Measurements from ENCODE around the gene NDUFA8.

Gene NDUFA8

DNA sequence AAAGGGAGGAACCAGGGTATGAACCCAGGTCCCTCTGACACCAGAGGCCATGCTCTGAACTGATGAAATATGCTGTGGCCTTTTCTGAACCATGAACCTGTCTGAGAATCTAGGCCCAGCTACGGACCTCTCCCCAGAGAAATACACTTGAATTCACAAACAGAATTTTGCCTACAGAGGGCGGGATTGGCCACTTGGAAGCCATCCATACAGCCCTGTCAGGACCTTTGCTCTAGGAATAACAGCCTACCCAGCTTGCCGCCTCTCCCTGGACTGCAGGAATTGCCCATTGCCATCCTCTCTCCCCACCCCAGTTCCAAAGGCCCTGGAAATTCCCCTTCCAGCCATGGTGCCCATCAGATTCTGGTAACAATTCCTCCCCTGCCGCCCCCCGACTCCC is 26.7 kb upstream of the NDUFA8 start:
- no peak for DNase-seq (ENCODE audit: low read depth in 1 of 2, low spot score in 1 of 2)

DNA sequence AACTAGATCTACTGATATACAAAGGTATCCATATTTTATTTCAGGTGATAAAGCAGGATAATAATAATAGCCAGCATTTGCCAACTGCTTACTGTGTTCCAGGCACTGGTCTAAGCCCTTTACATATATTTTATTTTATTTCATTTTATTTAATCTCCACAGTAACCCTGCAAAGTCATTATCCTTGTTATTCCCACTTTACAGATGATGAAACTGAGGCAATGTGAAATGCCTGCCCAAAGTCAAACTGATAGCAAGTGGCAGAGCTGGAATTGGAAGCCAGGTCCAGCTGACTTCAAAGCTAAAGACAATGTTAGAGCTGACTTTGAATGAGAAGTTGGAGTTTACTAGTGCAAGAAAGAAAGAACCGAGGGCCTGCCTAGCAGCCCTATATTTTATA is 25.0 kb upstream of the NDUFA8 start:
- no peak for DNase-seq (ENCODE audit: low read depth in 1 of 2, low spot score in 1 of 2)

- no peak for DNase-seq (ENCODE audit: low read depth in 1 of 2, low spot score in 1 of 2)
Observed at GRCh38 chr9:122183501-122183900, 23.9 kb upstream of the NDUFA8 start.

DNA sequence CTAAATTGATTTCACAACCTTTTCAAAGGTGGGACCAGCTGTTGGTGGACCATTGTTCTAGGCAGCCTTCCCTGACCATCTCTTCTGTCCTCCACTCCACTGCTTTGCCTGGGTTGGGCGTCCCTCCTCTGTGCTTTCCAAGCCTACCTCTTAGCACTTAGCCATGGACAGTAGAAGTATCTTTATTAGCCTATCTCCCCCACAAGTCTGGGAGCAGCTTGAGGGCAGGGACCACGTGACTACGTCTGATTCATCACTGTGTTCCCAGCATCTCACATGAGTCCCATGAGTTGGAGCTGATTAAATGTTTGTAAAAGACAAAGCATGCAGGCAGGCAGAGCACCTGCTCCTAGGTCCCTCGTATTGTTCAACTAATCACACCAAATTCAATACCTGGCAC is 21.1 kb upstream of the NDUFA8 start:
- no peak for DNase-seq (ENCODE audit: low read depth in 1 of 2, low spot score in 1 of 2)

DNA sequence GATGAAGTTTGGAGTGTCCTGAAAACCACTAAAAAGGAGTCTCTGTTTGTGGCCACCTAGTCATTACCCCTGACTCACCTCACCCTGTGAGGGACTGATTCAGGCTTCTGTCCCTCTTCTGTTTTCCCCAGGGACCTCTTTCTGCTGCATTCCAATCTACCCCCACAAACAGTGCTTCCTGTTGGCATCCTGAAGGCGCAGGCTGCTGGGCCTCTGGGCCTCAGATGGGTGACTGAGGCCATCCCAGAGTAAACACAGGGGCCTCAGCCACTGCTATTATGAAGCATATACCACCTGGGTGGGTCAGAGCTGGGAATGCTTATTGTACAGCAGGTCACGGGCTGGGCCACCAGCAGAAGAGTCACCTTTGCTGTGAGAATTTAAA is 20.1 kb upstream of the NDUFA8 start:
- DNase-seq (ENCODE audit: low read depth in 1 of 2, low spot score in 1 of 2) = no peak

DNA sequence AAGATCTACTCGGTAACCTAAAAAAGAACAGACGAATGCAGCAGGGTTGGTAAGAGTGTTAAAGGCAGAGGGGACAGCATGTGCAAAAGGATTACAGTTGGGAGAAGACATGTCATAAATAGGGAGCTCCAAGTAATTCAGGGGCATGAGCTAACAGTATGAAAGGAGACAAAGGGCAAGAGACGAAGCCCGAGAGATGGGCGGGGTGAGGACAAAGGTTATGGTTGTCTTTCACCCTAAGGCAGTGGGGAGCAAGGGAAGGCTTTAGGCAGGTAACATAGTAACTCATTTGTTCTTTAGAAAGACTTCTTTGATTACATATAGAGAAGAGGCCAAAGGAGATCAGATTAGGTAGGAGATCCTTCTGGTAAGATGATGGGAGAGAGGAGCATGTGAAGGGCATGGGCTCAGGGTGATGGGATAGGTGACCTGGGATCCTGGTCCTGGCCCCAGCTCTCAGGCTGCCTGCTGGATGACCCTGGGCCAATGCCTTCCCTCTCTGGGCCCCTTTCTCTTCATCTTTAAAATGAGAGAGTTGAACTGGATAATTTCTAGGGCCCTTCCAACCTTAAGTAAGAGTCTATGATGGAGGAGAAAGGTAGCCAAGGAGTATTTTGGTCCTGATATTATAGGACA is 19.6 kb upstream of the NDUFA8 start:
- no peak for DNase-seq (ENCODE audit: low read depth in 1 of 2, low spot score in 1 of 2)

GRCh38 chr9:122176916-122177315 is 17.3 kb upstream of the NDUFA8 start:
- DNase-seq (ENCODE audit: low read depth in 1 of 2, low spot score in 1 of 2) = no peak

GRCh38 chr9:122173670-122174069 is 14.1 kb upstream of the NDUFA8 start:
- no peak for DNase-seq (ENCODE audit: low read depth in 1 of 2, low spot score in 1 of 2)

DNA sequence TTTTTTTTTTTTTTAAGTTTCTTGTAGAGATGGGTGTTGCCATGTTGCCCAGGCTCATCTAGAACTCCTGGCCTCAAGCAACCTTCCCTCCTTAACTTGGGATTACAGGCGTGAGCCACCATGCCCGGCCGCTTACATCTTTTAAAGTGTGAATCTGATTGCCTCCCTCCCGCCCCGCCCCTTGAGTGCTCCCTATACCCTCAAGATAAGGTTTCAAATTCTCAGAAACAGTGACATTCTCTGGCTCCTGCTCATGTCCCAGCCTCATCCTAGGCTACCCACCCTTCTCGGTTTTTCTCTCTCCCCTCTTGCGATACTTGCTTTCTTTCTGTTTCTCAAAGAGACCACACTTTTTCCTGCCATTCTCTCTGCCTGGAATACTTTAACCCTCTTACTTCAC is 12.6 kb upstream of the NDUFA8 start:
- no peak for DNase-seq (ENCODE audit: low read depth in 1 of 2, low spot score in 1 of 2)

- no peak for DNase-seq (ENCODE audit: low read depth in 1 of 2, low spot score in 1 of 2)
Observed at GRCh38 chr9:122168356-122168755, 8.8 kb upstream of the NDUFA8 start.

DNA sequence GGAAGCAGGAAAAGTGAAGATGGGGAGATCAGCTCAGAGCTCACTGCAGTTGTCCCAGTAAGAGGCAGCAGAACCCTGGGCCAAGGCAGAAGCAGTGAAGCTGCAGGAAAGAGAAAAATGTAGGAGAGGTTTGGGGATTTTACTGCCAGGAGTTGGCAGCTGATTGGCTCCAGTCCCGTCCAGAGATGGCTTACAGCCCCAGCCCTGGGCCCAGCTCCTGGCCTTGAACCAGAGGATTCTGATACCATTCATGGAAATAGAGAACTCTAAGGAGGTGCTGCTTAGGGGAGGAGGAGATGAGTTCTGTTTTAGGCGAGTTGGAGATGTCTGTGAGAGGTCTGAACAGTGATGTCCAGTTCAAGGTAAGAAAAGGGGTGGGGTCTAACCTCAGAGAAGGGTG is 4.7 kb upstream of the NDUFA8 start:
- DNase-seq (ENCODE audit: low read depth in 1 of 2, low spot score in 1 of 2) = no peak

DNA sequence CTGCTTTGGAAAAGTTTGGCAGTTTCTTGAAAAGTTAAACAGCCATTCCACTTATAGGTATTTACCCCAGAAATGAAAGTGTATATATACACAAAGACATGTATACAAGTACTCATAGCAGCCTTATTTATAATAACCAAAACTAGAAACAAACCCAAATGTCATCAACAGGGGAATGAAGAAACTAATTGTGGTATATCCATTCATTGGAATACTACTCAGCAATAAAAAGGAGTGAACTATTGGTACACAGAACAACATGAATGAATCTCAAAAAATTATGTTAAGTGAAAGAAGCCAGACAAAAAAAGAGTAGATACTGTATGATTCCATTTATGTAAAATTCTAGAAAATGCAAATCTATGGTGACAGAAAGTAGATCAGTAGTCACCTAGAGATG is 2.8 kb upstream of the NDUFA8 start:
- DNase-seq (ENCODE audit: low read depth in 1 of 2, low spot score in 1 of 2) = no peak

DNA sequence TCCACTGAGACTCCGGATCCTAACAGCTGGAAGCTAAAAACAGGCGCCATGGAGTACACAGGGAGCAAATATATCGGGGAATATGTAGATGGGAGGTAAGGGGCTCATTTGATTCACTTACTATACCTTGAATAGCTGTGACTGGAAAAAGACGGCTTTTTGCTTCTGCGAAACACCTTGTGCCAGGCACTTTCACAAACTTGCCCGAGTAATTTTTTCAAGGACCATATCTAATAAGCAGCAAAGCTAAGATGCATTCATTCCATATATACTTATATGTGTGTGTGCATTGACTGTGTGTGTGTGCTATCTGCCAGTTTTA is 307 bp upstream of the NDUFA8 start:
- no peak for DNase-seq (ENCODE audit: low read depth in 1 of 2, low spot score in 1 of 2)

DNA sequence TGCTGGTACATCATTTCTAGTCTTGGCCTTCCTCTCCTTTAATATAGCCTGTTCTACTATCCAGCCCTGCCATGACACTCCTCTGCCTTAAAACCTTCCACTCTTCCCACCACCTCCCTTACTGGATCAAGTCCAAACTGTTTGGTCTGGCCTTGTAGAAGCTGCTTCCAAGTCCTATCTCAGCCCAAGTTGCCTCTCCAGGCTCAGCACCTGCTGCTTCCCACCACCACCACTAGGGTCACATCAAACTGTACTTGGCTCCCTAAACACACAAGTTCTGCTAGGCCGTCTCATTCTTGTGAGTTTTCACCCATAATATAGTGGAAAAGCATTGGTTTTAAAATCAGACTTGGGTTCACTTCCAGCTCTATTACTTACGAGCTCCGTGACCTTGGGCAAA is 1.4 kb downstream of the NDUFA8 start:
- peak in 1 of 2 donors; percentile 11 for DNase-seq (ENCODE audit: low read depth in 1 of 2, low spot score in 1 of 2)

GRCh38 chr9:122155796-122156195 is 3.8 kb downstream of the NDUFA8 start:
- DNase-seq (ENCODE audit: low read depth in 1 of 2, low spot score in 1 of 2) = no peak

DNA sequence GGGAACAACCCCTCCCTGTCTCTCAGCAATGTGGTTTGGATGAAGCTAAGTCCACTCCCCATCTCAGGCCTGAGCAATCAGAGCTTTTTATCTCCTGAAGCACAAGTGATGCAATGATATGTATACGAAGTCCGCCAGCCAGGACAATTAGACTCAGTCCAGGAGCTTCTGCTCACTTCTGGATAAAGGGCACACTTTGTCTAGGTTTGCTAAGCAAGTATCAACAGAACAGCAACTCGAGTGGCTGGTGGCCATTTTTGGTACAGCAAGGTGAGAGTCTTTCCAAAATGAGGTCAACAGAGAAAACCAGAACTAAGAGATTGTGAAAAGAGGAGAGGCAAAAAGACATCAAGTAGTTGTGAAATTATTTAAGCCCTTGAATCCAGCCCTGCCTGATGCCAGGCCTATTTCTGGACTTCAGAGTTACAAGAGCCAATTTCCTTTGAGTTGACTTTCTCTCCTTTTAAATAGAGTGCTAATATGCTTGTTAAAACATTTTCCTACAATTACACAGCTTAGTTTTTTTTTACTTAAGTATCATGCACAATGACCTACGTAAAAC is 8.2 kb downstream of the NDUFA8 start:
- DNase-seq (ENCODE audit: low read depth in 1 of 2, low spot score in 1 of 2) = no peak

DNA sequence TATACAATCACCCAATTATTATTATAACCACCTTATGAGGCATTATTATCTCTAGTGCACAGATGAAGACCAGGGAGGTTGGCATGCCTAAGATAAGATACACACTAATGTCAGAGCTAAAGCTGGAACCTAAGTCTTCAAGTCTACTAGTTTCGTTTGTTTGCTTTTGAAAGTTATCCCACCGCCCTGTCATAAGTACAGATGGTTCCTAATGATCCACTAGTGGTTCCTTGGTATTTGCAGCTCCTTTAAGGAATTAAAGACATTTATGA is 14.1 kb downstream of the NDUFA8 start:
- no peak for DNase-seq (ENCODE audit: low read depth in 1 of 2, low spot score in 1 of 2)

- no peak for DNase-seq (ENCODE audit: low read depth in 1 of 2, low spot score in 1 of 2)
Observed at GRCh38 chr9:122144836-122145591, 14.6 kb downstream of the NDUFA8 start.

DNA sequence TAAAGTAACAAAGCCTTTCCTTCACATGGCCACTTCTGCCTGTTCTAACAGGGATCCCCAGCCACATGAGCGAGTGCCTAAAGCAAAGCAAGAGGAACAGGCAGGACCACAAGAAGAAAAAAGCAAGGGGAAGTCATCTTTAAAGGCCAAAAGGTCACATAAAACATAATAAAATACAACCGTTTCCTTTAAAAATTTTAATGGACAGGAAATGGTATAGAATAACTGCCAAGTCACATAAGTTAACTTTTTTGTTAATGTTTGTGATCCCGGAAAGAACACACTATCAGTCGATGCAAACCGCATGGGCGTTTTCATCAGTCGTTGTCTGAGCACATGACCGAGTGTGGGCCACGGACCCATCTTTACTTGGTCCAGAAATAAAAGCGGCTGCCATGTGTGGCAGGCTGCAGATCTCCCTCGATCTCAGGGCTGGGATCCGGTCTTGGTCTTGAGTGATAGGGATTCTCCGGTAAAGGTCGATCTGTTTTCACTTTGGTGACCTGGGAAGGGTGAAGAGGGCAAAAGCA is 15.6 kb downstream of the NDUFA8 start:
- no peak for DNase-seq (ENCODE audit: low read depth in 1 of 2, low spot score in 1 of 2)

DNA sequence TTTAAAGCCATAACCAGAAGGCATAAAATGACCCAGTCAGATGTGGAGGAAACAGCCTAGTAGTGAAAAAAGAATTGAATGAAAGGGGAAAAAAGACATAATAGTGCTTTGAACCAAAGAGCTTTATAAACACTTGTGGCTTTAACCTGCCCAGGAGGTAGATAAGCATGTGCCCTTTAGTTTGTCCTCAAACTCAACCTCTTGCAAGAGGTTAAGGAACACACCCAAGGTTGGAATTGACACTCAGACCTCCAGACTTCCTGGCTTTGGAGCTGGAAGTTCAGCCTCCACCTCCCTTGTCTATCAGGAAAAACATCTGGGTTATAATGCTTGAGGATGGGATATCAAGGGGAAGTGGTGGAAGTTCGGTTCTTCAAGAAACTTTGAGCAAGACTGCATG is 16.3 kb downstream of the NDUFA8 start:
- no peak for DNase-seq (ENCODE audit: low read depth in 1 of 2, low spot score in 1 of 2)

DNA sequence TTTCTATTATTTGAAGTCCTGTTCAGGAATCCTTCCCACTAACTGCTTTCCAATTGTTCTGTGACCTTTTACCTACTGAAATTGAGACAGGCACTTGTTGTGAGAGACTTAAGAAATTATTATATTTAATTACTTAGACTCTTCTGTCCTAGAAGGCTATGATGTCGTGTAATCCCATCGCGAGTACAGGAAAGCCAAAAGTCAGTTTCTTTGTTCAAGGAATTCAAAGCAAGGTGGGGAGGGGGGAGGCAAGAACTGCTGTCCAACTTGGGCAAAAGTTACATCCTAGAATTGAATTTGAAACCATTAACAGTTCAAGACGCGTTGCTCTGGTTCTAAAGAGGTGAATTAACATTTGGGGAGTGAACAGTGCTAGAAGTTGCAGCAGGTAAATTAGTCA is 17.9 kb downstream of the NDUFA8 start:
- DNase-seq (ENCODE audit: low read depth in 1 of 2, low spot score in 1 of 2) = no peak

GRCh38 chr9:122140368-122141193 is 19.0 kb downstream of the NDUFA8 start:
- DNase-seq (ENCODE audit: low read depth in 1 of 2, low spot score in 1 of 2) = no peak
